ENCODE data around the gene CNP.

Gene CNP

DNA sequence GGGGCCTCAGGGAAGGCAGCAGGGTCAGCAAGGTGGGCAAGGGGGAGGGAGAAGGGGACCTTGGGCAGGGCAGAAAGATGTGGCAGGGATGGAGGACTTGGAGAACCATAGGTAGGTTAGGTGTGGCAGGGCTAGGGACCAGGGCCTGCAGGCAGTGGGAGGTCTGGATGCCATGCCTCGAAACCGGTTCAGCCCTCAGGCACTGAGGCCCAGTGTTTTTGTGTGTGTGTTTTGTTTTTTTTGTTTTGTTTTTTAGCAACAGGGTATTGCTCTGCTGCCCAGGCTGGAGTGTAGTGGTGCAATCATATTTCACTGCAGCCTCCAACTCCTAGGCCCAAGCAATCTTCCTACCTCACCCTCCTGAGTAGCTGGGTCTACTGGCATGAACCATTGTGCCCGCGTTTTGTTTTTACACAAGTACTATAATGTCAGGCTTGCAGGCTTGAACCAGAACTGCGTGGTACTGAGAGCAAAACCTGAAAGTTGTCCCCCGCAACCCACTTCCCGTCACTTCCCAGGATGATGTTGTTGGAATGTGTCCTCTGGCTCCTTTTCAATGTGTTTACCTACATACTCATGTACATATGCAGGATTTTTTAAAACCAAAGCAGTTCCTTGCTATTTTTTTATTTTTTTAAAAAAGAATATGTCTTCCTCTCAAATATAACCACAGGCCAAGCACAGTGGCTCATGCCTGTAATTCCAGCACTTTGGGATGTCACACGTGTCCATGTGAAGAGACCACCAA, 23.8 kb upstream of the CNP start:
- DNase-seq (ENCODE audit: low read depth): no peak

DNA sequence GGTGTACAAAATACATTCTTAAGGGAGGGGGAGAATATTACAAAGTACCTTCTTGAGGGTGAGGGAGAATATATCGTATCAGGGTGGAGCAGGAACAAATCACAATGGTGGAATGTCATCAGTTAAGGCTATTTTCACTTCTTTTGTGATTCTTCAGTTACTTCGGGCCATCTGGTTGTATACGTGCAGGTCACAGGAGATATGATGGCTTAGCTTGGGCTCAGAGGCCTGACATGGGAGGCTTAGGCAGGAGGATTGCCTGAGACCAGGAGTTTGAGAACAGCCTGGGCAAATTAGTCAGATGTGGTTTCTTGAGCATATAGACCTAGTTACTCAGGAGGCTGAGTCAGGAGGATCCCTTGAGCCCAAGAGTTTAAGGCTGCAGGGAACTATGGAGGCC, 23.1 kb upstream of the CNP start:
- no peak for DNase-seq (ENCODE audit: low read depth)

DNA sequence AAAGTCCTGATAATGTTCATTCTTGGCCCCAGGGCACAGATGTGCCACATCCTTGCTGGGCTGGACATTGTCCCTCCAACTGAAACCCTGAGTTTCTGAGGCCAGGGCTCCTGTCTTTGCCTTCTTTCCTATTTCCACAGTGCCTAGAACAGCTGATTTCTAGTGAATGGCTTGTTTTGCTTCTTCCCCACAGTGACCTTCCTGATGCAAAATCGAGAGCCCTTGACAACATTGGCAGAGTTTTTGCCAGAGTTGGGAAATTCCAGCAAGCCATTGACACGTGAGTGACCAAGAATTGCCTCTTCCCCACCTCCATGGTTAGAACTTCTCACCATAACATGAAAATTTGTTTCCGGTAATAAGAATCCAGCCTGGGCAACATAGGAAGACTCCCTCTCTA, 21.7 kb upstream of the CNP start:
- DNase-seq (ENCODE audit: low read depth): no peak

DNA sequence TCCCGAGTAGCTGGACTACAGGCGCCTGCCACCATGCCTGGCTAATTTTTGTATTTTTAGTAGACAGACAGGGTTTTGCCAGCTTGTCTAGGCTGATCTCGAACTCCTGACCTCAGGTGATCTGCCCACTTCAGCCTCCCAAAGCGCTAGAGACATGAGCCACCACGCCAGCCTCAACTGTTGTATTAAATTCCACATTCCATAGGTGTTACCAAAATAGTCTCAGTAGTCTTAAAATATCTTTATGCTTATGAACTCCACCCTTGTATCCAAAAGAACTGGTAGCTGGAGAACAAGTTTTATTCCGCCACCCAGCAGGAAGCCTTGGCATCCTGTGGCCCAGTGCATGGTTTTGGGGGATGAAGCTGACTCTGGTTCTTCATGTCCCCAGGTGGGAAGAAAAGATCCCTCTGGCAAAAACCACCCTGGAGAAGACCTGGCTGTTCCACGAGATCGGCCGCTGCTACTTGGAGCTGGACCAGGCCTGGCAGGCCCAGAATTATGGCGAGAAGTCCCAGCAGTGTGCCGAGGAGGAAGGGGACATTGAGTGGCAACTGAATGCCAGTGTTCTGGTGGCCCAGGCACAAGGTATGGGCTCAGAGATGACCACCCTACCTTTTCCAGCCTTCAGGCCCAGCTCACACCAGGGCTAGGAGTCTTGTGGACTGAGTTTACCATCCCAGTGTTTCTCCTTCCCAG, 17.7 kb upstream of the CNP start:
- no peak for DNase-seq (ENCODE audit: low read depth)

DNA sequence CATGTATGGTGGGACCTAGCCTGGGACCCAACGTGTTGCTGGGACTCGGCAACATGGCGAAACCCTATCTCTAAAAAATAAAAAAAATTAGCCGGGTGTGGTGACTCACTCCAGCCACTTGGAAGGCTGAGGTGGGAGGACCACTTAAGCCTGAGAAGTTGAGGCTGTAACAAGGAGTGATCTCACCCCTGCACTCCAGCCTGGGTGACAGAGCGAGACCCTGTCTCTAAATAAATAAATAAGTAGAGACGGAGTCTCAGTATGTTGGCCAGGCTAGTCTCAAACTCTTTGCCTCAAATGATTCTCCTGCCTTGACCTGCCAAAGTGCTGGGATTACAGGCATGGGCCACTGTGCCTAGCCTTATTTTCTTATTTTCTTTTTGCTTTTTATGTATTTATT, 10.1 kb upstream of the CNP start:
- no peak for DNase-seq (ENCODE audit: low read depth)

DNA sequence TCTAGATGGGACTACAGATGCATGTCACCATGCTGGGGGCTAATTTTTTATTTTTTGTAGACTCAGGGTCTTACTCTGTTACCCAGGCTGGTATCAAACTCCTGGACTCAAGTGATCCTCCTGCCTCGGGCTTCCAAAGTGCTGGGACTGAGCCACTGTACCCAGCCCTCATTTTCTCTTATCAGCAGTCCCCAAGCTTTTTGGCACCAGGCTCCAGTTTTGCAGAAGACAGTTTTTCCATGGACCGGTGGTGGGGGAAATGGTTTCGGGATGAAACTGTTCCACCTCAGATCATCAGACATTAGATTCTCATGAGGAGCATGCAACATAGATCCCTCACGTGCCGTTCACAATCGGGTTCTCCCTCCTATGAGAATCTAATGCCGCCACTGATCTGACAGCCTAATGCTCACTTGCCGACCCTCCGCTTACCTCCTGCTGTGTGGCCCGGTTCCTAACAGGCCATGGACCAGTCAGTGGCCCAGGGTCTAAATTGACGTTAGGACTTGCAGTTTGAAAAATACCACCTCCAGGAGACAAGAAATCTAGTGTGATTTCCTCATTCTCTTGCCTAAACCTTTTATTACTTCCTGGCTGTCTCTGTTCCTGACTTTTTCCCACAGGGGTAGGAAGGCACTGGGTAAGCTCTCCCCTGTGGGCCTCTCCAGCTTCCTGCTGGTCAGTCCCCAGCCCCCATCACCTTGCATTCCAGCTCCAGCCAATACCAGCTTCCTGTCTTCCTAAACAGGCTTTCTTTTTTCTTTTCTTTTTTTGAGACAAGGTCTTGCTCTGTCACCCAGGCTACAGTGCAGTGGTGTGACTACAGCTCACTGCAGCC, 9.3 kb upstream of the CNP start:
- DNase-seq (ENCODE audit: low read depth): no peak

DNA sequence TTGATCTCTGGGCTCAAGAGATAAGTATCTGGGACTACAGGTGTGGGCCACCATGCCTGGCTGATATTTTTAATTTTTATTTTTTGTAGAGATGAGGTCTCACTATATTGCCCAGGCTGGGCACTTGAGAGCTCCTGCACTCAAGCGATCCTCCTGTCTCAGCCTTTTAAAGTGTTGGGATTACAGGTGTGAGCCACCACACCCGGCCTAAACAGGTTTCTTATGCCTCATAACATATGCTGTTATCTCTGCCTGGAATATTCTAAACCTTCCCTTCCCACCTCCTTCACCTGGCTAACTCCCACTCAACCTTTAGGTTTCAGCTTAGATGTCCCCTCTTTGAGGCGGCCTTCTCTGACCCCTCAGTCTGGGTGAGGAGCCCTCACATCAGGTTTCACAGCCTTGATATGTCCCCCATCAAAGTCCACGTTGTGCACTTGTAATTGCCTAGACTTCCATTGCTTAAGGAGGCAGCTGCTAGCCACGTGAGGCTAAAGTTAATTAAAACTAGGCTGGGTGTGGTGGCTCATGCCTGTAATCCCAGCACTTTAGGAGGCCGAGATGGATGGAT, 8.6 kb upstream of the CNP start:
- DNase-seq (ENCODE audit: low read depth): no peak

DNA sequence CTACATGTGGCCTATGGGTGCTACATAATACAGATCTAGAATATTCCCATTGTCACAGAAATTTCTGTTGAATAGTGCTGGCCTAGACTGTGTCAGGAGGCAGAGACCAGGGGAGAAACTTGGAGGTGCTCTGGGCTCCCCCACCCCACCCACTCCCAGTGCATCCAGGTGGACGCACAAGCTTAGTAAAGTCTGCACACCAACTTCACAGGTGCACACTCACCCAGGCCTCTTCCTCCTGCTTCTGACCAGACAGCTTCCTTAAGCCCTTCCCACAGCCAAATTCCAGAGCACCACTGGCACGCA, 7.6 kb upstream of the CNP start:
- DNase-seq (ENCODE audit: low read depth): no peak

DNA sequence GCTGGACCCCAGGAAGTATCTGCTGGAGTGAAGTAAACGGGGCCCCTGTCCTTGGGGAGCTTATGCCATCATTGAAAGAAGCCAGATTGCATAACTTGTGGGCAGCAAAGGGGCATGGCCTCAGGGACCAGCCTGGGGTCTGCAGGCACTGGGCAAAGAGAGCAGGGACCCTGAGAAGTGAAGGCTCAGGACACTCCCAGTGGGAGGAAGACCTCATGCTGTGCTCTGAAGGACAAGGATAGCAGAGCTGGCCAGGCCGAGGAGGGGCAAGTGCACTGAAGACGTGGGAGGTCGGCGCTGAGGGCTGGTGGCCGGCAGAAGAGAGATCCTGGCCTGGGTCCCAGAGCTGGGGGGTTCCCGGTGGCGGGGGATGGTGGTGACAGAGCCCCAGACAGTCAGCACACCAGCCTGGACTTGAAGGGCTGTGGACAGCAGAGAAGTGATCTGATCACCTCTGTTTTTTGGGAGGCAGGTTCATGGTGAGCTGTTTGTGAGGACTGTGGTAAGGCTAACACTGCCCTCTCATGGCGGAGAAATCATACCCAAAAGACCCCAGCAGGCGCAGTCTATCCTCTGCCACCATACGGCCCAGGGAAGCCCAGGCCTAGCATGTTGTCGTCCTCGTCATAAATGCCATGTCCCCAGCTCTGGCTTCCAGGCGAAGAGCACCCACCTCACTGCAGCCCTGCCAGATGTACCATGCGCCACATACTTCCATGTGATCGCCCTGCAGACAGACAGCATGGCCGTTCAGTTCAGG, 7.1 kb upstream of the CNP start:
- DNase-seq (ENCODE audit: low read depth): no peak

DNA sequence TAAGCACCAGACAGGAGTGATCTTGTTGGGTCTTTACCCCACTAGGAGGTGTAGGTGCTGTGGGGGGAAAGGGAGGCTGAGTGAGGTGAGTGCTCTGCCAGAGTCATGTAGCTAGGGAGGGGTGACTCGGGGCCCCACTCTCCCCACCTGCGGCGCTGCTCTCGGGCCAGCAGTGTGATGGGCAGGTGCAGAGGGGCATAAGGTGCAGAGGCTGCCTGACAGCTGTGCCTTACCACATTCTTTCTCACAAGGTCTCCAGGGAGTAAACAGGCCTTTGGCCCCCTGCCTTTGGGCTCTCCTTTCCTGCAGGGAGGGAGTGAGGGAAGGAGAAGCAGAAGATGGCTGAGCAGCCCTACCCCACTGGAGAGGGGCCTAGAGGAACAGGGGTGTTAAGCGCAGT, 4.5 kb upstream of the CNP start:
- DNase-seq (ENCODE audit: low read depth): no peak

DNA sequence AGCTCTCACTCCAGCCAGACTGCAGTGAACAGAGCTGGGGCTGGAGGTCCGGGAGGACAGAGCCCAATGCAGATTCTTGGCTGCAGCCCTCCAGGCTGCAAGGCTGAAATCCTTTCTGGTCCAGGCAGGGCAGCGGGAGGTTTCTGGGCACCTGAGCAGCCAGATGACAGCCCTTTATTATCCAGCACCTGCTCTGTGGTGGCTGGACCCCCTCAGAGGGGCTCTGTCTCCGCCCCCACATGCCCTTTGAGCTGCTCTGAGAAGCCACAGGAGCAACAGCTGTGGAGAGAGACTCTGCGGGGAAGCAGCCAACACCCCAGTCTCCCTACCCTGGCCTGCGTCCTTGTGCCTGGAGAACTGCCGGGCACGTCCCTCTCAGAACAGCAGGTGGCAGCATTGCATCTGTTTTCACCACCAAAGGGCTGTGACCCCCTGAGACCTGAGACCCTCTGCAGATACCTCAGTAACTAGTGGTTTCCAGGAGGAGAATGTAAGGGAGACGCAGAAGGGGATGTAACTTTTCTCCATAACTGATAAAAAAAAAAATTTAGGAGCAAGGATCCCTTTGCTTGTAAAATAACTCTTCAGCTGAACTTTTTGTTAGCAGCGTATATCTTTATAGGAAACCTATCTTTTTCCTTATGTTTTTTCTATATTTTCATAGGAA, 3.7 kb upstream of the CNP start:
- DNase-seq (ENCODE audit: low read depth): no peak

DNA sequence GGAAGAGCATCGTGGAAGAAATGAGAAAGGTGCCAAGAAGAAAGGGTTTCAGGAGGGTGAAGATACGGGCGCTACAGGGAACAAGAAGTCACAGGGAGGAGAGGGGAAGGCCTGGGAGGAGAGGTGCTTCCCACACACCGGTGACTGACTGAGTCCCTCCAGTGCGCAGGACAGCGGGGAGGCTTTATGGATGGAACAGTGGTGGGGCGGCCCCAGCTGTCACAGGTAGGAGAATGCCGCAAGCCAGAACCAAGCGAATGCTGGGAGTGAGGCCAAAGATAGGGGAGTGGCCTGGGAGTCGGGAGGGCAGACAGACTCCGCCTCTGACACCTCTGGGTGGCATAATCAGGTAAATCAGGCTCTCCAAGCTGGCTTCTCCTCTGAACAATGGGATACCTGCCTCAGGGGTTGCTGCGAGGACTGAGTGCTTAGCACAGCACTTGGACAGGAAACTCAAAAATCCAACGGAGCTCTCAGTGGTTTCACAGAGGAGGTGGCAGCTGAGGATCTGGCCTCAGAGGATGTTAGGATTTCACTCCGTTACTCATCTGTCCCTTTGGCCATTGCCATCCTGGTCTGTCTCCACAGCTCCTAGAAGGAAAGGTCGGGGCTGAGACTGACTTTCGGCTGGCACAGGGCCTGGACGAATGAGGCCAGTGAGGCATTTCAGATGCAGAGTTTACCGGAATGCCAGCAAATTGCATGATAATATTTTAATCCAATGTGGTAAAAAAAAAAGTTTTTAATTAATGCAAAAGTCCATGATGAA, 717 bp upstream of the CNP start:
- DNase-seq (ENCODE audit: low read depth): no peak

DNA sequence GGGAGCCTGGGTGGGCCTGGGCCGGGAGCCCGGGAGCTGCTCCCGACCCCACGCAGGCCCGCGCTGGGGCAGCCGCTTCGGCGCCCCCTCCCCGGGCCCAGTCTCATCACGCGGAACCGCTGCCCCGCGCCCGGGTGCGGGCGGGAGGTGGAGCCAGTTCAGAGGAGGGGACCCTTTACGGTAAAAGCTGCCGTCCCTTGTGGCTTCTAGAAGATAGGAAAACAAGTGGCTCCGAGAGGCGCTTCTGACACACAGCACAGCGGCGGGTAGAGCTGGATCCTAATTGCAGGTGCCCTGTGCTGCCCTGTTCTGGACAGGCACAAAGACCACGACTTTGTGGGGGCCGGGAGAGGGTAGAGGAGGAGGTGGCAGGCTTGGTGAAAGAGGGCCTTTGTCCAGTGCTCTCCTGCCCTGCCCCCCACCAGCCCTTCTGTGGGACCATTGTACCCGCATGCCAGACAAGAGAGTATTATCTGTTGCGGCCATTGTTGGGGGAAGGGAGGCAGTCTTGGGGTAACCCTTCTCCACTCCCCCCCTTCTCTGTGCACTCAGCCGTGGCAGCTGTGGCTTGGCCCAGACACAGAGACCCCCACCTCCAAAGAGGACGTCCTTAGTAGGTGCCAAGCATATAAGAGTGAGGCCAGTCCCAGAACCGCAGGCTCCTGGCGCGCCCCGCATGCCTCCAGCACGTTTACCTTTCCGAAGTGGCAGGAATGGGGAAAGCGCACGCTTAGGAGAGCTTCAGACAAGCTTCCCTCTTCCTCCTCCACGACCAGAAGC, 736 bp downstream of the CNP start:
- DNase-seq (ENCODE audit: low read depth): no peak

DNA sequence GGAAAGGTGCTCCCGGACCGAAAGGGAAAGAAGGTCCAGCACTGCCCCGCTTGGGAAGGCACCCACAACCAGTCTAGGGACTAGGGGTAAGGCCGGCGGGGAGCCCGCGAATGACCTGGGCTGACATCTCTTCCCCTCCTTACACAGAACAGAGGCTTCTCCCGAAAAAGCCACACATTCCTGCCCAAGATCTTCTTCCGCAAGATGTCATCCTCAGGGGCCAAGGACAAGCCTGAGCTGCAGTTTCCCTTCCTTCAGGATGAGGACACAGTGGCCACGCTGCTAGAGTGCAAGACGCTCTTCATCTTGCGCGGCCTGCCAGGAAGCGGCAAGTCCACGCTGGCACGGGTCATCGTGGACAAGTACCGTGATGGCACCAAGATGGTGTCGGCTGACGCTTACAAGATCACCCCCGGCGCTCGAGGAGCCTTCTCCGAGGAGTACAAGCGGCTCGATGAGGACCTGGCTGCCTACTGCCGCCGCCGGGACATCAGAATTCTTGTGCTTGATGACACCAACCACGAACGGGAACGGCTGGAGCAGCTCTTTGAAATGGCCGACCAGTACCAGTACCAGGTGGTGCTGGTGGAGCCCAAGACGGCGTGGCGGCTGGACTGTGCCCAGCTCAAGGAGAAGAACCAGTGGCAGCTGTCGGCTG, 1.5 kb downstream of the CNP start:
- DNase-seq (ENCODE audit: low read depth): no peak

DNA sequence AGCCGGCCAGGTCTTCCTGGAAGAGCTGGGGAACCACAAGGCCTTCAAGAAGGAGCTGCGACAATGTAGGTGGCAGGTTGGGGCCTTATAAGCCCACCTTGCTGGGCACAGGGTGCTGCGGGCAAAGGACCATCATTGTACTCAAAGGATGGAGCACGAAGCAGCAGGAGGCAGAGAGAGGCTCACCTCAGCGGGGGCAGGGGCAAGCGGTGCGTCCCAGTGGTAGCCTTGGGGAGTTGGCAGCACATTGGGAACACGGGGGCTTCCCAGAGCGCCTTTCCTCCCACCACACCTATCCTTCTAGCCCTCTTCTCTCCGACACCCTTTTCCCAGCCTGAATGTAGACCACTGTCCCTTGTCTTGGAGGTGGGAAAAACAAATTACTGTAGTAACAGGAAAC, 2.1 kb downstream of the CNP start:
- no peak for DNase-seq (ENCODE audit: low read depth)

DNA sequence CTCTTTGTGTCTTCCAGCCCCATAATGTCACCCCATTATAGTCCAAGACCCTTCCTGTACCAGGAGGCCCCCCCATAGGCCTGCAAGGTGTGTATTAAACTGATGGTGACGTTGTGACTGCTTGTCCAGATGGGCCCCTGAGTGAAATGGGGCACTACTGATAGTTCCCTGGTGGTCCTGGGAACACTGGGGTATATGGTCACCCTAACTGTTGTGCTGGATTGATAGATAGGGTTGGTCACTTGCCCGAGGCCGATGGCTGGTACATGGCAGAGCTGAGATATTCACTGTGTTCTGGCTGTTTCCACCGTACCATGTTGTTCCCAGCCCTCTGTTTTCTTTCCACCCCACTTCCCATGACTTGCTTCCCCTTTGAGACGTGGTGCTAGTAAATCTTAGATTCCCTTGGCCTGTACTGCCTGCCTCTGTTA, 4.3 kb downstream of the CNP start:
- DNase-seq (ENCODE audit: low read depth): no peak

DNA sequence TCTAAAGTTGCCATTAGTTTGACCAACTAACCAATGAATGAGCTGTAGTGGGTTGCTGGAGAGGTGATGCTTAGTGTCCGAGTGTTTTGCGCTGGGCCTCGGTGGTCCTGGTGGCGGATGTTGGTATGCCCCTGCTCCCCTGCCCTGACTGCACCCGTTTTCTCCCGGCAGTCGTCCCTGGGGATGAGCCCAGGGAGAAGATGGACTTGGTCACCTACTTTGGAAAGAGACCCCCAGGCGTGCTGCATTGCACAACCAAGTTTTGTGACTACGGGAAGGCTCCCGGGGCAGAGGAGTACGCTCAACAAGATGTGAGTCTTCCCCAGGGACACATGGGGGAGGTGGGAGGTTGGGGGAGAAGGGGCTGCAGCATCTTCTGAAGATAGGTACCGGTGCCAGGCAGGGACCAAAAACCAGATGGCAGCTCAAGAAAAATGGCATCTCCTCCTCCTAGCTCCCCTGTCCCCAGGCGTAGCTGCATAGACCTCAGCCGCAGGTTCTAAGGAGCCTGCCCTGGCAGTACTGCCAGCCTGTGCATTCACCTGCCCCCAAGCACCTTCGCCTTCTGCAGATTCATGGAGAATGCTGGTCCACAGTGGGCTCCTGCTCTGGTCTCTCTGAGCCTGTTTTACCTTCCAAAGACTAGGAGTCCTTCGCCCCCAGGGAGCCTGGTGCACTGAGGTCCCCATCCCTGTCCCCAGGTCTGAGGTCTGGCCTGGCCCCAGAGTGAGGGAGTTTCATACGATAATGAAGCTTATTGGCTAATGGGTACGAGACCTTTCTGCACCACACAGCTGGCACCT, 5.3 kb downstream of the CNP start:
- no peak for DNase-seq (ENCODE audit: low read depth)

DNA sequence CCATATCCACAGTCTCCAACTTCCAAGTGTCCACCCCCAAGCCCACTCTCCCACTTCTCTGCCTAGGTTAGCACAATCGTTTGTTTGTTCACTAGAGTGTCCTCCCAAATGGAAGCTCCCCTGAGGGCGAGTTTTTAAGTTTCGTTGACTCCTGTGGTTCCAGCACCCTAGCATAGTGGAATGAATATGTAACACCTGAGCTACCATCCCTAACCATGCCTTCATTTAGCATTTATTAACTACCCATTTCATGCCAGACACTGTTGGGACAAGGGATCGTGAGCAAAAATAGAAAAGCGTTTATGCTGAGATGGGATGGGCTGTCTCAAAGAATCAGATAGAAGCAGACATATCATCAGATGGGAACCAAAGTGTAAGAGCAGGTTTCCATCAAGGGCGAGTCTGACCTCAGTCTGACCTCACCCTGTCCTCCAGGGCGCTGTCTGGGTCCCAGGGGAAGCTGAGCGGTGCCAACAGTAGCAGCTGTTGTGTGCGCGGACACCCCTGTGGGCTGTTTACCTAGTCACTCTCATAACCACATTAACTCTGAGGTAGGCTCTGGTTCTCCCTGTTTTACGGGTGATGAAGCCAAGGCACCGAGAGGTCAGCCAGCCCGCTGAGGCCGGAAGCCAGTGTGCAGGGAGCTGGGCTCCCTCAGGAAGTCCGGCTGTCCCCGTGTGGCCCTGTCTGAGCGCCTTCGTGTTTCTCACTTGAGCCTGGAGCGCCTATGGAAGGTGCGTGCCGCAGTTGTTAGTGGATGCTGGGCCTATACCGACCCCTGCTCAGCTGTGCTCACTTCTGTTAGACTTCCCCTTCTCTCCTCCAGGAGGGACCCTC, 6.2 kb downstream of the CNP start:
- no peak for DNase-seq (ENCODE audit: low read depth)

All from non-pigmented ciliary epithelial cell (primary cell).